ENCODE results near the gene CORO2A. TPM values are rescaled to one million over a fixed set of nuclear protein-coding genes. Genes with fewer than 3 reads are reported as not detected.
"Not testable (repeated sequence)": the region's sequence is repeated elsewhere in the genome, so short reads cannot be mapped to it uniquely, and the experiment has no call there.

The CORO2A gene
- total and polyA plus RNA-seq, 7 donors = 1.2 to 39.6 (median 1.8) TPM

DNA sequence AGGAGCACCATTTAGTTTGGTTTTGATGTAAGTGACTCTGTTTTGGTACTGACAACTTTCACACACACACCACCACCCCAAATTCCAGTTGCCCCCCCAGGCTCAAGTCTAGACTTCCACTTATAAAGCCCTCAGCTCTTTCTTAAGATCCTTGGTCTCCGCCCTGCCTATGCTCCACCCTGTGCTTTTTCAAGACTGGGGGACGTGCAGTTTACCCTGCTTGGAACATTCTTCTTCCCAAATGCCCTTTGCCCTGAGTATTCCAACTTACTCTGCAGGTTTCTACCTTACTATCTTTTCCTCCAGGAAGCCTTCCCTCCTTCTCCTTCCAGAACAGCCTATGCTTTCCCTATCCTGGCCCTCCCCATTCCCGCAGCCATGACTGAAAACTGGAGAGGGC is 72.0 kb downstream of the CORO2A start:
- no peaks in the 10 kb centered on the region for H3K36me3 ChIP-seq
- intact Hi-C loops (cut with DNase I) = no loop called here
- peak overlapping the region; percentile 14 to 55 (median 28) for H3K27ac ChIP-seq
- no peaks in the 10 kb centered on the region for H3K9me3 ChIP-seq
- H3K27me3 ChIP-seq = no peaks in the 10 kb centered on the region
- TF ChIP-seq EP300 (IDR thresholded peaks at IDR 0.05) (no peak), CTCF (IDR thresholded peaks at IDR 0.05) (no peak), POLR2AphosphoS5 (IDR thresholded peaks at IDR 0.05) (no peak), POLR2A (IDR thresholded peaks at IDR 0.05) (no peak)
- peaks cover 0 to 15% (median 8%) of the 10 kb centered on the region in 4 donors for H3K4me1 ChIP-seq
- no peak overlapping the region for H3K4me3 ChIP-seq
- WGBS, 2 donors = 16 to 61% methylated on average over 3 of the region's 3 CpGs
- no peak for DNase-seq

DNA sequence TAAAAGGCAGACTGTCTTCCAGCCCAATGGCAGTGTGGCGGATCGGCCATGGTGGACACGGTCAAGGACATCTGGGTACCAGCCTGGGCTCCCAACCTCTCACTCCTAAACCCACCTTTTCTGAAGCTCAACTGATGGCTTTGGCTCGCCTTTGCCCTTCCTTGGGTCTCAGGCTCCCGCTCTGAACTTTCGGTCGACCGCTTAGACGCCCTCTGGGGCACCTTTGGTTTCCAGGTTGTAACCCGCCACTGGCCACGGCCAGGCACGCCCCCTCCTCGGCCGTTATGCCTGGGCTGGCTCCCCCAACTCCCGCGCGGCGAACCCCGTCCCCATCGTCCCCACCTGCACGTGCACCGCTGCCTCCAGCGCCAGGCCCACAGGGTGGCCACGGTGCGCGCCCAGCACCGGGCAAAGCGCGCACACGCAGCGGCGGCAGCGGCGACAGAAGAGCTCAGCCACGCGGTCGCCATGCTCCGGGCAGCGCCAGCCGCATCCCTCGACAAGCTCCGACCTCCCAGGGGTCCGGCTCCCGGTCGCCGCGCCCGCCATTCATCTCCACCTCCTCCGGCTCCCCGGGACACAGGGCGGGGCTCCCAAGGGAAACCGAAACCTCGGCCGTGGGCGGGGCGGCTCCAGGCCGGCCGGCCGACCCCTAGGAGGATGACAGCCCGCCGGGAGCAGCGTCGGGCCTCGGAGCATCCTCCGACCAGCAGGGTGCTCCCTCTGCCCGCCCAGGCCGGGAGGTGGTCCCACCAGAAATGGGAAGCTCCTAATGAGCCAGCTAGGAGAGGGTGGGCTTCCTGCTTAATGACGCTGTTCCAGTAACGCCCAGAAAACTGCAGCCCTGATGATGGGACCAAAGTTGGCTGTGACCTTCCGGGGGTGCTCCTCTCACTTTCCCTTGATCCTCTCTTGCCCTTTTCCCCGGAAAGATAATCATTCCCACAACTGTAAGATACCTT is 73.5 kb downstream of the CORO2A start, which contains the start of gene TRIM14:
Gene TRIM14 (minus strand): TSS at position 583 of the 962 bp plus-strand sequence. CDS start 34 bp downstream, at position 549.
- H3K27me3 ChIP-seq = no peaks in the 10 kb centered on the region
- 1 to 3% methylated on average over 71 of the region's 71 CpGs for WGBS, 2 donors
- intact Hi-C loops (cut with DNase I) = no loop called here
- H3K36me3 ChIP-seq = no peaks in the 10 kb centered on the region
- DNase-seq = peak; percentile 71
- H3K27ac ChIP-seq = peak within 1 kb of the TSS; percentile 55 to 68 (median 65)
- TF ChIP-seq POLR2AphosphoS5 (IDR thresholded peaks at IDR 0.05) = peak in 1 of 4 donors; percentile 8
- TF ChIP-seq EP300 (IDR thresholded peaks at IDR 0.05) = no peak
- peak in 1 of 2 donors; percentile 28 for TF ChIP-seq POLR2A (IDR thresholded peaks at IDR 0.05)
- H3K4me3 ChIP-seq = peak within 1 kb of the TSS; percentile 49 to 82 (median 73)
- no peaks in the 10 kb centered on the region for H3K9me3 ChIP-seq
- H3K4me1 ChIP-seq = peaks cover 0 to 15% (median 8%) of the 10 kb centered on the region in 4 donors

- Histone ChIP-seq H3K4me3 (peak overlapping the region; percentile 49 to 82 (median 73)), H3K9me3 (no peaks in the 10 kb centered on the region), H3K36me3 (no peaks in the 10 kb centered on the region), H3K4me1 (peaks cover 0 to 15% (median 8%) of the 10 kb centered on the region in 4 donors), H3K27ac (peak overlapping the region; percentile 55 to 68 (median 65)), H3K27me3 (no peaks in the 10 kb centered on the region)
- WGBS, 2 donors = 36 to 41% methylated on average over 5 of the region's 5 CpGs
- intact Hi-C loops (cut with DNase I) = no loop called here
- DNase-seq = no peak
- no peak for TF ChIP-seq CTCF (IDR thresholded peaks at IDR 0.05)
- no peak for TF ChIP-seq EP300 (IDR thresholded peaks at IDR 0.05)
- TF ChIP-seq POLR2A (IDR thresholded peaks at IDR 0.05) = no peak
- no peak for TF ChIP-seq POLR2AphosphoS5 (IDR thresholded peaks at IDR 0.05)
These were observed 74.3 kb downstream of the CORO2A start for GRCh38 chr9:98117984-98118639.

DNA sequence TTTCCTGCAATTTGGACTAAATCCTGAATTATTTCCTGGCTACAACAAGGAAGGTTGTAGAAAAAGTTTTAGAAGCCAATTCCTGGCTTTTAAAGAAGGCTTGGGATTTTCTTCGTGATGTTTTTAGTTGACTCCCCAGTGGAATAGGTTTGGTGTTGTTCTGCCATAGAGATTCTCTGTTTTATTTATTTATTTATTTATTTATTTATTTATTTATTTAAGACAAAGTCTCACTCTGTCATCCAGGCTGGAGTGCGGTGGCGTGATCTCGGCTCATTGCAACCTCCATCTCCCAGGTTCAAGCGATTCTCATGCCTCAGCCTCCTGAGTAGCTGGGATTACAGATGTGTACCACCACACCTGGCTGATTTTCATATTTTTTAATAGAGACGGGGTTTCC is 75.3 kb downstream of the CORO2A start:
- intact Hi-C loops (cut with DNase I) = not testable (repeated sequence)

DNA sequence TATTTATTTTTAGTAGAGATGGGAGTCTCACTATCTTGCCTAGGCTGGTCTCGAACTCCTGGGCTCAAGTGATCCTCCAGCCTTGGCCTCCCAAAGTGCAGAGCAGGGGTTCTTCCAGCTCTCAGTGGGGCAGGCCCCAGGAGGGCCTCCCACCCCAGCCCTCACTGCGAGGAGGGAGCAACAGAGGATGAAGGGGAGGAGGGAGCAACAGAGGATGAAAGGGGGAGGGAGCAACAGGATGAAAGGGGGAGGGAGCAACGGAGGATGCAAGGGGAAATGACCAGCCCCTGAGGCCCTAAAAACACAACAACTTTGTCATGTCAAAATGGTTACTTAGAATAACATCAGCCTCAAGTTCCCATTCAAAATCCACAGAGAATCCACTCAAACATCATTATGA is 83.4 kb downstream of the CORO2A start:
- no peak for TF ChIP-seq POLR2AphosphoS5 (IDR thresholded peaks at IDR 0.05)
- TF ChIP-seq CTCF (IDR thresholded peaks at IDR 0.05) = no peak
- no peak for TF ChIP-seq EP300 (IDR thresholded peaks at IDR 0.05)
- no peak for TF ChIP-seq POLR2A (IDR thresholded peaks at IDR 0.05)
- no peaks in the 10 kb centered on the region for H3K4me1 ChIP-seq
- no peak for DNase-seq
- H3K4me3 ChIP-seq = no peak overlapping the region
- WGBS, 2 donors = 54 to 80% methylated on average over 3 of the region's 3 CpGs
- H3K9me3 ChIP-seq = peaks cover 0 to 4% (median 0%) of the 10 kb centered on the region in 4 donors
- no peaks in the 10 kb centered on the region for H3K27me3 ChIP-seq
- no peaks in the 10 kb centered on the region for H3K36me3 ChIP-seq
- no peak overlapping the region for H3K27ac ChIP-seq
- intact Hi-C loops (cut with DNase I) = no loop called here

More for the DNA sequence above, 75.3 kb downstream of the CORO2A start:
- H3K4me1 ChIP-seq = peaks cover 0 to 15% (median 8%) of the 10 kb centered on the region in 4 donors
- not testable (repeated sequence) for DNase-seq, H3K4me3 ChIP-seq, H3K27me3 ChIP-seq, H3K9me3 ChIP-seq, H3K27ac ChIP-seq, H3K36me3 ChIP-seq
- WGBS, 2 donors = 95 to 96% methylated on average over 6 of the region's 6 CpGs
